ENCODE data around the gene RBM20.
"Not testable (repeated sequence)": the region's sequence is repeated elsewhere in the genome, so short reads cannot be mapped to it uniquely, and the experiment has no call there.

Gene RBM20

DNA sequence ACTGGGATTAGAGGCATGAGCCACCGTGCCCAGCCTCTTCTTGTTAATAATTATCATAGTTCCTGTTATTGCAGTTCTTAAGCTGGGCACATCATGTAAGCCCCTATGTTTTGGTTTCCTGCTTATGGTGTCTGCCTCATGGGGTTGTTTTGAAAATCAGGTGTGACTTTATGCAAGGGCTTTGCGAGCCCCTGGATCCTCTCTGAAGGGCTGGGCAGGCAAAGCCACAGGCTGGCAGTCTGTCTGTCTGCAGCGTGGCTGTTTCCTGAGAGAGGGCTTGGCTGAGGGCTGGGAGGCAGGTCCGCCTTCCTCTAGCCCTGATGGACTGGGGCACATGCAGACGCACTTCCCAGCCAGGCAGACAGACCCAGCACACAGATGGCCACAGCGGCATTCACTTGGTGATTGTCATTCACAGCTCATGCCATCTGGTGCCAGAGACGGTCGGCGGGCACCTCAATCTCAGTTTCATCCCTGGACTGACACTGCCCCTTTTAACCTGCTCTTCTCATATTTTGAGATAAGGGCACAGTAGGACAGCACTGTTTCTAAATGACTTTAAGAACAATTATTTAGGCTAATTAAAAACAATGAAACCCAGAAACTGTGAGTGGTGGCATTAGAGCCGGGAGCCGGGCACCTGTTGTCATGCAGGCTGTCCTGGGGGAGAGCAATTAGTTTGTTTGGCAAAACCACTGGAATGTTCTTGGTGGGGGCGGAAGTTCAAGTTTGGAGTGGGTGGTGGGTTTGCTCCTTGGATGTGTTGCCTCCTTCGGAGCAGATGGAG, 35.5 kb downstream of the RBM20 start:
- DNase-seq: no peak

DNA sequence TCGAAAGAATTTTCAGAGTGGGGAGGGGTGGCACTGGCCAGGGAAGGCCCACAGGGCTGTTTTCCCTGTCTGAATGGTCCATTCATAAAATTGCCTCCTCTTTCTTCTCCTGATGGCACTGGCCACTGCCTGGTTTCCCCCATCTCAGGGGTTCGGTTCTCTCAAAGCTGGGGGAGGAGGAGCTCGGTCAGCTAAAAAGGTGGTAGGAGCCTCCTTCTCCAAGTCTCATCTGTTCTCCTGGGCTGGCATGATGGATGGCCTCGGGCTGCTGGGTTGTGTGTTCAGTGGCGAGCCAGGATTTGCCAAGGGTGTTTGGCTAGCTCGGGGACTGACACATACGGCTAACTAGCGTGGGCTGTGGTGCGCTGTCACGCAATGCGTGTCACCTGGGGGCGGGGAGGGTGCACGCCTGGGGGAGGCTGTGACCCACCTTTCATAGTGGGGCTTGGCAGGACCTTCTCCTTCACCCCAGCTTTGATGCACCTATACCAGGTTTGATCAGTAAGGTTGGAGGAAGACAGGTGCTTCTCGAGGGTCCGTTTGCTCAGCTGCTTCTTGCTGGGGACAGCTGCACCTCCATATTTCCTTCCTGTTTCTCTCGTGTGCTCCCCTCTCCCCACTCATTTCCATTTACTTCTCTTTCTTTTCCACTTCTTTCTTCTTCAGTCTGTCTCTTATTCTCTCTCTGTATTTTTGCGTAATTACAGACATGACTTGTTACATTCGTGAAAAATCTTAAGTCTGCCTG, 36.3 kb downstream of the RBM20 start:
- no peak for DNase-seq

DNA sequence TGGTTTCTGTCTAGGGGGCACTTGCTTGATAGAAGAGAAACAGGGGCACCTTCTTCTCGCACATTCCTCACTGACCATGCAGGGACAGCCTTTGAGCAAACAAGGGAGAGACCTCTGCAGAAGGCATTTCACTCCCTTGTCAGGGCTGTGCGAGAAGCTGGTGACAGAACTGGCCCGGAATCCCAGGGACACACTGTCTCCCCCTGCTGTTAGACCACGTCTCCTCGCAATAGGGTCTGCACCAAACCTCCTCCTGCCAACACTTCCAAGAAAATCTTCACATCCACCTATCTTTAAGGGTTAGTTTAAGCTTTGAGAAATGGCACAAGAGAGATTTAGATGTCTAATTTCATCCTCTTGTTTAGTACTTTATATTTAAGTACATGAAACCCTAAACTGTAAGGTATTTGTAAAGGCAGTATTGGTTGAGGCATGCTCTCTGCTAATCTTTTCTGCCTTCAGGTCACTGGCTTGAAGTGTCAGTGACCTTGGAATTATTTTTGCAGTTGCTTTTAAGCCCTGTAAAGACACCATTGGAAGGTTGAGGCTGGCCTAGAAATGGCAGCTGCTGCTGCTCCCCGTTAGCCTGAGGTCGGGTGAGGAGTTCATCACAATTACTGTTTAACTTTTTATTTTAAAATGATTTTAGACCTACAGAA, 37.0 kb downstream of the RBM20 start:
- peak; percentile 10 for DNase-seq

DNA sequence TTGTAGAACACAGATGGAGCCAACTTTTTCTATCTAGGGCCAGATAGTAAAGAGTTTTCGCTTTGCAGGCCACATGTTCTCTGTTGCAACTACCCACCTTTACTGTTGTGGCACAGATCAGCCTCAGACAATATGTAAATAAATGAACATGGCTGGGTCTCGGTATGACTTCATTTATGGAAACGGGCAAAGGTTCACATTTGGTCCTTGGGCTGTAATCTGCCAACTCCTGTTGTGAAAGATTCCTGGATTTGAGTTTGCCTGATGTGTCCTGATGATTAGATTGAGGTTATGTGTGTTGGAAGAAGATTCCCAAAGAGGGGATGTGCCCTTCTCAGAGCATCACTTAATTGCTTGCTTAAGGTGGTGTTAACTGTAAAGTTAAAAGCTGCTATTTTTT, 38.2 kb downstream of the RBM20 start:
- no peak for DNase-seq

DNA sequence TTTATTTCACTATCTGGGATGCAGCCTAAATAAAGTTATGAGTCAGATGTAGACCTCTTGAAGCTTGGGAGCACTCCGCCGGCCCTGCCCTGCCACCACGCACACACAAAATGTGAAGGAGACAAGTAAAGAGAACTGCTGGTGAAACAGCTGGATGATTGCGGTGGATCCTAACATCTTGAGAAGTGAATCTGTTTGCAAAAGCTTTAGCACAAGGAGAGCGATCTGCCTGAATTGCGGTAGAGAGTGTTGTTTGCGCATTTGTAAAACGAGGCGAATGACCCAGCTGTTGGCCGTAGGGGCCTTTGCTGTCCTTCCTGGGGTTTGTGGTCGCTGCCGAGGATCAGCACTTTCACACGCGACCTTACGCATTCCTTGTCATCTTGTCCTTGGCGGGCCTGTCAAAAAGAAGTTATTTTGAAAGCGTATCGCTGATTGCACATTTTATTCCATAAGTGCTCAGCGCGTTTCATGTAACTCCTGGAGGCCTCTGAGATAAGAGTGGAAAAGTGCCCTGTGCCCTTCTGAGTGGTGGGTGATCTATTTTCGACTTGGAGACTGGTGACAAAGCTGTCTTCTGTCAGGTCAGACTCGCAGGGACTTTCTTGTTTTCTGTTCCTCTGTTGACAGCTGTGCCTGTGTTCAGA, 40.8 kb downstream of the RBM20 start:
- DNase-seq: no peak

DNA sequence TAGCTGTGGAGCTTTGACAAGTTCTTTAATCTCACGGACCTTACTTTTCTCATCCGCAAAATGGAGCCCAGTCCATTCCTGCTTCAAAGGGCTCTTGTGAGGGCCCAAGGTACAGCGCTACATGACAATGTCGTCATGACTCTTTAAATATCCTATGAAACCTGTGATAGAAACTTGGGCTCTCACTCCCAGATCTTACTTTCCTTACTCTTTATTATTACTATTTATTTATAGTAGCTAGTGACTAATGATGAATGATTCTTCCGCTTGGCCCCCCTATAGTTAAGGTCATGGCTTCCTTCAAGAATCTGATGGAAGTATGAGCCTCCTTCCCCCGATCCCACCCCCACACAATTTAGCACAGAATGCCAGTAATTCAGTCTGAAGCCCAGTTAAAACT, 41.9 kb downstream of the RBM20 start:
- no peak for DNase-seq

DNA sequence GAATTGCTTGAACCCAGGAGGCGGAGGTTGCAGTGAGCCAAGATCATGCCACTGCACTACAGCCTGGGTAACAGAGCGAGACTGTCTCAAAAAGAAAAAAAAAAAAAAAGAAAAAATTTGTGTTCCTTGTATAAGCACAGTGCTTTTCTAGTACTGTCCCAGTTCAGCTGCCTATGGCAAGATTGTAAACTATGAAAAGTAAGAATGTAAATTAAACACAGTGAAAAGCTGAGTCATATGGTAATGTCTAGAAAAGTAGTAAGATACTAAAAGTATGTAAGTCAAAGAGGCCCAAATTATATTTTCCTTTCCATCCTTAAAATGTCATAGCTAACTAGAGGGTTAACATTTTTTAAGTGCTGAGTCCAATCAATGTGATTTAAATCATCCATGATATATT, 42.8 kb downstream of the RBM20 start:
- no peak for DNase-seq

DNA sequence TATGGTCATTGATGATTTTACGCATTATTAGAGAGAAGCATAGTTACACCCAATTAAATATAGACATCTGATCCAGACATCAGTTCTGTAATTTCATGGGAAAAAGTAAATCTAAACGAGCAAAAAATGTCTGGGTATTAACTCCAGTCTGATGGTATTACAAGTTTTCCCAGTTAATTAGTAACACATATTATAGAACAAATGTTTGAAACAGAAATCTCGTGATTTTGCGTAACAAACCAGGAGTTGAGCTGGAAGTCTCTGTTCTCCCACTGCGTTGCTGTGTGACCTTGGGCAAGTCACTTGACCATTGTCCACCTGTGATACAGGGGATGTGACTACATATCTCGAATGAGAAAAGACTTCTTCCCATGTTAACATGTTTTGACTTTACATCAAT, 43.3 kb downstream of the RBM20 start:
- no peak for DNase-seq

DNA sequence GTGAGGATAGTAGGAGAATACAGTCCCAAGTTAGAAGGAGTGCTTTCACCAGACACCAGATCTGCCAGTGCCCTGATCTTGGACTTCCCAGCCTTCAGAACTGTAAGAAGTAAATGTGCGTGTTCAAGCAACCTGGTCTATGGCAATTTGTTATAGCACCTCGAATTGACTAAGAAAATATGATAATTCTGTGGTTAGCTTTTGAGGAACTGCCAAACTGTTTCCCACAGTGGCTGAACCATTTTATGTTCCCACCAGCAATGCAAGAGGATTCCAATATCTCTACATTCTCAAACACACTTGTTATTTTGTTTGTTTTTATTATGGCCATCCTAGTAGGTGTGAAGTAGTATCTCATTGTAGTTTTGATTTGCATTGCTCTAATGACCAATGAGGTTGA, 47.0 kb downstream of the RBM20 start:
- no peak for DNase-seq

DNA sequence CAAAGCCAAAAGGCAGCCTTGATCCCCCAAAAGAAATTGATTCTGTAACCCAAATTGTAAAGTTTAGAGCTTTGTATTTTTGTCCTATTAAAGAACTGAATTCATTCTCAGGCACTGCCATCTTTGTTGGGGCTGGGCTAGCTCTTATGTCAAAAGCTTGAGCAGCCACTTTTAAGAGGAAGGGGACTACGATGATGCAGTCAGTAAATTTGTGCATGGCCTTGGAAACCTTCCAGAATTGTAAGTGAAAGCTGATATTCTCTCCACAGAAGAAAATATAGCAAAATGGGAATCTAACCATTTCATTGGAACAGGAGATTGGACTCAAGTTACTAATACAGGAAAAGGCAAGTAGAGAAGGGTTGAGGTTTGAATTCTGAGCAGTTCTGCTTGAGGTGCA, 50.1 kb downstream of the RBM20 start:
- DNase-seq: no peak

DNA sequence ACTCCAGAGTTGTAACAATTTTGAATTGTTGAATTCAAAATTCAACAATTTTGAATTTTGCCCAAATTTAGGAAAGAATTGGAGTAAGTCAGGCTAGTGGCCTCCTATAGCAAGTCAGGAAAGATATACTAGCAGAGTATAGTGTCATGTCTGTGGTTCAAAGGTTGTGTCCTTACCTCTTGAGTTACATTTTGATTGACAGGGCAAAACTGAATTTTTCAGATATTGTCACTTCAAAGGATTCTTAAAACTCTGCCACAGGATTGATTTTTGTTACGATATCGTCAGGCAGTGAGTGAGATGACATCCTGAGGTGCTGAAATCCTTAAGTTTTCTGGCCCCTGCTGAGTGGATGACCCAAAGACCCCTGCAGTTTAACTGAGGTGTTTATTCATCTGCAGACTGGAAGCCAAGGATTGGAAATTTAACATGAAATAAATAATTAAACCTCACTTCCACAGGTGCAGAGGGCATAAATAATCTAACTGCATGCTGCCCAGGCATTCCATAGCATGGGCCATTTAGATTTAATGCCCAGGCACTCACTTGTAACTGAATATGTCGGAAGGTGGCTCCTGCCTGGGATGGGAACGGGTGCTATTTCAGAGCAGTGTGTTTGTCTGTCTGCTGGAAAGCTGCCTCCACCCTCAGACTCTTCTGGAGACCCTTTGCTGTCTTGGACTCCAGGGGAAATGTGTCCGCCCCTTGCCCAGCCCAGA, 50.8 kb downstream of the RBM20 start:
- no peak for DNase-seq

DNA sequence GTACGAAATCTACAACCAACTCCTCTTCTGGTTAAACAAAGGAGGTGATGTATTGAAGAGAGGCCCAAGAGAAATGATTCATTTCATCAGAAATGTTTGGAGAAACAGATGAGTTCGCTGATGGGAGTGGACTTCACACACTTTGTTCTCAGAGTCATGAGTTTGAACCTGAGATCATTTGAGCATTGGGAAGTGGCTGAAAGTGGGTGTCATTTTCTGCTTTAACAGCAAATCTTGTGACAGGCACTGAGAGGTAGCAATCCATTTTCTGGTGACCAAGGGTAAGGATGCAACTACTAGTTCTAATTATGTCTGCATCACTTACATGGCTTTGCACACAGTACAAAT, 51.4 kb downstream of the RBM20 start:
- no peak for DNase-seq

DNA sequence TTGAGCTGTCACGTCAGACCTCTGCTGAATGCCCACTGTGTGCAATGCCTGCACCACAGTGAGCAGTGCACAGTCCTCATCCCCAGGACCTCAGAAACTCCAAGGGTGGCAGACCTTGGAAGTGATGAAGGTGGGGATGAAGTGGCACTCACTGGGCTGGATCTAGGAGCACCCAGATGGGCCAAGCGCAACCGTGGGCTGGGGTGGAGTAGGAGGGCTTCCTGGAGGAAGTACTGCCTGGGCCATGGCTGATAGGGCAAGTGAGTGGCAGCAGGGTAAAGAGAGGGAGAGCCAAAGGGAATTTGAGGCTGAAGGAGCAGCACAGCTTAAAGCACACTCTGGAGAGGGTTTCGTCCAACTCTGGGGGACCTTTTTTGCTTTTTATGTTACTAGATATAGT, 52.3 kb downstream of the RBM20 start:
- no peak for DNase-seq

DNA sequence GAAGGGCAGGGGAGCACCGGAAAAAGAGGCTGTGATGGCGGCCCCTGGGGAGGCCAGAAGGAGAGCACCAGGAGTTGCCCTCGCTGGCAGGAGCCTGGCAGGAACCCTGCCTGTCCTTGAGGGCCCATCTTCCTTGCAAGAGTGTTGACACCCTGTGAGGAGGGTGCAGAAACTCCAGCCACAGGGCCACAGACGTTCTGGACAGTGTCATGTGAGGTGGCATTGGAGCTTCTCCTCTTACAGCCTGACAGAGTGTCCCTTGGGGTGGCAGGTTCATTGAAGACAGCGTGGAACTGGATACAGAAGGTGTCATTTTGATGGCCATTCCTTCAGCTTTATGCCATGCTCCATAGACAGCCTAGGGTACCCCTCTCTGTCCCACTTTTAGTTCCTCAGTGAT, 54.2 kb downstream of the RBM20 start:
- DNase-seq: no peak

DNA sequence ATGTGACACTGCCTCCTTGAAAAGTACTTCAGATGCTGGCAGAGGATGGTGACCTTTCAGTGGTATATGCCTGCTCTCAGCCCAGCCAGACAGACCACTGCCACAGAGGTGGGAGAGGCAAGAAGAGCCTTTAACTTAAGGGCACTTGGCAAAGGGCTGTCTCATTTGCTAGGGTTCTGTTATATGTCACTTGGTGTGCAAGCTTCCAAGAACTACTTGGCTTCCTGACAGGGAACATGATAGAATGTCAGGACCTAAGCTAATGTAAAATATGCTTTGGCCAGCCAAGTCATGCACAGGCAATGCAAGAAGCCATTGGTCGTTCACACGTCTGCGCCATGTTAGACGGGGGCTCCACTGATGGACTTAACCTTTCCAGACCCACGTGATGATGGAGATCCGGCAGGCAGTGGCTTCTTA, 54.7 kb downstream of the RBM20 start:
- no peak for DNase-seq

DNA sequence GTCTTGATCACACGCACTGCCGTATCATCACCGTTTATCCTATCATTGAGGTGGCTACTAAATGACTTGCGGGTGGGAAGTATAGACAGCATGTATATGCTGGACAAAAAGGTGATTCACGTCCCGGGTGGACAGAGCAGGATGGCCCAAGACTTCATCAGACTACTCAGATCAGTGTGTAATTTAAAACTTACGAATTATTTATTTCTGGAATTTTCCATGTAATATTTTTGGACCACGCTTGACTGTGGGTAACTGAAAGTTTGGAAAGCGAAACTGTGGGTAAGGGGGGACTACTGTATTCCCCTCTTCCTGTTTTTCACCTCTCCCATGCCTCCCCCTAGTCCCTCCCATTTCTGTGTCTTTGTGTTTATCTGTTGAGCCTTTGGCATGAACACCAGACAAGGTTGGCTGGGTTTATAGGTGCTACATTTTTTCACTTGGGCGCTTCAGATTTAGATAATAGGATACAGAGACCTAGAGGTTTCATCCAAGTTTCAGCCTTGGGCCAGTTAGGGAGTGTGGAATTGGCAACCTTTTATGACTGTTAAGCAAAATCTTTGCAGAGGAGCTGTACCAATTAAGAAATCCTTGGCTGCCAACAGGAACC, 55.8 kb downstream of the RBM20 start:
- DNase-seq: no peak

DNA sequence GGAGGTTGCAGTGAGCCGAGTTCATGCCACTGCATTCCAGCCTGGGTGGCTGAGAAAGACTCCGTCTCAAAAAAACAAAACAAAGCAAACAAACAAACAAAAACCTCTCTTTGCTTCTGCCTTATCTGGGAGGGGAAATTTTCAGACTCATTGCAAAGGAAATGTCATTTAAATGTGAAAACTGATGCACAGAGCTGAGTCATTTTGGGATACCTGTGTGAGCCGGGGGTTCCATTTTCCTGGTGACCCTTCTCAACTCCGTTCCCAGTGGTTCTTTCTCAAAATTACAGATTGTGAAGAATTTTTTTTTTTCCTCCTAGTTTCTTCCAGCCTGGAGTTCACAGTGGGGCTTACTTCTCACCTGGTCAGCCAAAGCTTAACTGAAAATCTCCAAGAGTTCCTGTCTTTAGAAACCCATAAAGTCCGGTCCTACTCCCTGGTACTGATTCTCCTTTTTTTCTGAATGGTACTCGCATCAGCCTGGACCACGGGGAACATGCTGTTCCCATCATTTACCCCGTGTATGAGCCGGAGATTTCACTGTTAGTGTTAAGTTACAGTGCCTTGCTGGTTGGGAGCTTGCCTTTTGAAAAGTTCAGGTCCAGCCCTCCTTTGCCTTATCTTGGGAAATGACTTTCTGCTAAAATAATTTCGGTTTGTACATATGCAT, 56.9 kb downstream of the RBM20 start:
- DNase-seq: no peak

DNA sequence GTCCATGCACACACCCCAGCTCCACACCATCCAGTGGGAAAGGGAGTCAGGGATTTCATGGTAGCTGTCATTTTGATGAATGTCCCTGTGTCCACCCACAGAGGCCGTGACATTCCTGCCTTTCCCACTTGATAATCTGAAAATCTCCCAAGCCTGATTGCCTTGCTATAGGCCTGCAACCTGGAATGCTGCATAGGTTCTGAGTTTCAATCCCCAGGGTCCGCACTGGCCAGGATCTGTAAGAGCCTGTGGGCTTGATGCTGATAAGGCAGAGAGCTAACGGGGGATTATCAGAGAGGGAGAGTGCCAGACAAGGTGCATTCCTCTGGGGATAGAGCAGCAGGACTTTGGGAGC, 57.5 kb downstream of the RBM20 start:
- DNase-seq: no peak

DNA sequence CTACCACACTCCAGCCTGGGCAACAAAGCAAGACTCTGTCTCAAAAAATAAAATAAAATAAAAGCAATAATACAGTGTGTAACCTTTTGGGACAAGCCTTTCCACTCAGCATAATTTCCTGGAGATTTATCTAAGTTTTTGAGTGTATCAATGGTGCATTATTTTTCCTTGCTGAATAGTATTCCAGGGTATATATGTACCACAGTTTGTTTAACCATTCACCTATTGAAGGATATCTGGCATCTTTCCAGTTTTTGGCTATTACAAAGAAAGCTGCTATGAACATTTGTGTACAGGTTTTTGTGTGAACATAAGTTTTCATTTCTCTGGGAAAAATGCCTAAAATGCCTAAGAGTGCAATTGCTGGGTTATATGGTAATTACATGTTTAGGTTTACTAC, 59.9 kb downstream of the RBM20 start:
- DNase-seq: no peak

DNA sequence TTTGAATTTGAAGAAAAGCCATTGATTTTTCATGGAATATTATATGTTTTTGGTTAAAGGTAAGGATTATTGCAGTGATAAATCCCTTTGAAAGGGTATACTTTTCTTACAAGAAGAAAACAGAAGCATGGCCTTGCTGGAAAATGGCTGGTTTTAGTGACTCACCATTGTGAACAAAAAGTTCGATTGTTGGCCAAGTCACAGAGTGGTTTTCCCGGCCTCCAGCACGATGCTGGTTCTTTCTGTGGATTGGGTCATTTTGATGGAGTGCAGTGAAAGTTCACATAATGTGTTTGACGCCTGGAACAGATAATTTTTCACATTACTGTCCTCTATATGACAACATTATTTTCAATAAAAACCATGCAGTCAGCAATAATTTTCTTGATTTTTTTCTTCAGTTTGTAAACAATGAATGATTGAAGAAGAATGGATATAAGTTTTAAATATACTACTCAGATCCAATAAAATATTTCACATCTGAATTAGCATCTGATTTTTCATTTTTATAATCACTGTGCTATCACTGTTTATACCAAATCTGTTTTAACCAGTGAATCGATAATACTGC, 60.9 kb downstream of the RBM20 start:
- no peak for DNase-seq

DNA sequence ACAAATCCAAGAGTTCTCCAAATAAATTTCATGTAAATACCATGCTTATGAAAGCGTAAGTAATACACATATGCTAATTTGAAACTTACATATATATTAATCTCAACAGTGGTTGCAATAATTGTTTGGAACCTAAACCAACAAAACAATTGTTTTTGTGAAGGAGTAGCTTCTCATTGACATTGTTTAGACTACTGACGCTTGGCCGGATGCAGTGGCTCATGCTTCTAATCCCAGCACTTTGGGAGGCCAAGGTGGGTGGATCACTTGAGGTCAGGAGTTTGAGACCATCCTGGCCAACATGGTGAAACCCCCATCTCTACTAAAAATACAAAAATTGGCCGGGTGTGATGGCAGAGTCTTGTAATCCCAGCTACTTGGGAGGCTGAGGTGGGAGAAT, 61.5 kb downstream of the RBM20 start:
- DNase-seq: not testable (repeated sequence)

DNA sequence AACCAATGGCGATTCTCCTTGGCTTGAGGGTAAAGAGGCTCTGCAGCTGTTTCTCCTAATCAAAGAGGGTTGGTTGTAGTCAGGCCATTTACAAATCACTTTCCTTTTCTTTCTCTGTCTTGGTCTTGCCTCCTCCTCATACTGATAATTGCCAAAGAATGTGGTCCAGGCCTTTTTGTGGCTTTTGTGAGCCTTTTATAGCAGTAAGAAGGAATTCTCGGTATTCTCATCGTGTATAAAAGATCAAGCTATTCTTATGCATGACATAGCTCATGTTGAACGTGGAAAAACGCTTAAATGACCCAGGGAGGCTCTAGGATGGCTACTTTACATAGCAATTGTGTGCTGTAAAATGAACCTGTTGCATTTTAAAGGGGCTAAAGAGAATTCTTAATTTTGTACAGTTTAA, 62.6 kb downstream of the RBM20 start:
- no peak for DNase-seq

All from midbrain (tissue), 1 donor.